IPS-15b (cell line): ENCODE data around the gene SRP19.
"Not testable (repeated sequence)": the region's sequence is repeated elsewhere in the genome, so short reads cannot be mapped to it uniquely, and the experiment has no call there.

Source experiments
- H3K27me3 ChIP-seq: one replicate; pipeline ENCODE4 v1.6.1; 2013; ENCODE audit warnings: low read length; ENCODE audit not compliant: control insufficient read depth, insufficient read depth
- H3K36me3 ChIP-seq: one replicate; pipeline ENCODE4 v1.6.1; 2013; ENCODE audit warnings: low read length; ENCODE audit not compliant: control insufficient read depth, insufficient read depth
- H3K4me1 ChIP-seq: one replicate; pipeline ENCODE4 v1.6.1; 2013; ENCODE audit warnings: mild to moderate bottlenecking, low read length; ENCODE audit not compliant: control insufficient read depth, insufficient read depth
- H3K4me3 ChIP-seq: one replicate; pipeline ENCODE4 v1.5.1; 2013; ENCODE audit warnings: low read depth, low read length
- H3K9ac ChIP-seq: one replicate; pipeline ENCODE4 v1.6.1; 2013; ENCODE audit warnings: low read depth, mild to moderate bottlenecking, low read length
- H3K9me3 ChIP-seq: one replicate; pipeline ENCODE4 v1.6.1; 2013; ENCODE audit warnings: mild to moderate bottlenecking, low read length; ENCODE audit not compliant: control insufficient read depth, insufficient read depth

The SRP19 gene

DNA sequence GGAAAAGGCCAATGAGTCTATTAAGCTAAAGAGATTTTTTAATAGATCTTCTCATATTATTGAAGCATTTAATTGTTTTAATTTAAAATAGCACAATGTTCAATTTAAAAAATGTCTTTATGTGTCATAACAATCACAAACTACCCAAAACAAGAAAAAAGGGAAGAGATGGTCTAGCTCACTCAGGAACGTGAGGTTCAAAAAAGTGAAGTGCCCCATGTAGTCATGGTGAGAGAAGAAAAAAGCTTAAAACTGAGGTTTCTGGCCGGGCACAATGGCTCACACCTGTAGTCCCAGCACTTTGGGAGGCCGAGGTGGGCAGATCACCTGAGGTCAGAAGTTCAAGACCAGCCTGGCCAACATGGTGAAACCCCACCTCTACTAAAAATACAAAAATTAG, 43.9 kb downstream of the SRP19 start:
- not testable (repeated sequence) for H3K9me3 ChIP-seq

GRCh38 chr5:112906637-112907036, 45.5 kb downstream of the SRP19 start:
- peaks cover 6% of the 10 kb centered on the region for H3K36me3 ChIP-seq

More for the DNA sequence above, 43.9 kb downstream of the SRP19 start:
- H3K36me3 ChIP-seq, H3K4me3 ChIP-seq, H3K27me3 ChIP-seq, H3K4me1 ChIP-seq, H3K9ac ChIP-seq: not testable (repeated sequence)

DNA sequence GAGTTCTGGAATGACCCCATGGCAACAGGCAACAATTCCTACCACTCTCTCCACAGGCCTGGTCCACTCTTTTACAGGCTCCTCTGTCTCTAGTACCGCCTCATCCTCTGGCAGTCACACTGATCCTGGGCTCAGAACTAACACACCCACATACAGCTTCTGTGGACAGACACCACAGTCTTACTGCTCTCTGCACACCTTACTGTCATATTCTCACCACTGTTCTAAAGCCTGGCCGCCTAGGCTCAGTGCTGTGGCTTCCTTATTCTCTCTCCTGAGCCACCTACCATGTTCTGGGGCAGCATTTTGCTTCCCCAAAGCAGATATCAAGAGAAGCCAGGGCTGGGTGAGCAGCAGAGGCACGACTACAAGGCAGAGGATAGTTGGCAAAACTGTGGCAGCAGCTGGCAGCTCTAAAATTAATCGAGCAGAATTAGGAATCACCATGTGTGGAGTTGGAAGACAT, 46.1 kb downstream of the SRP19 start:
- Histone ChIP-seq H3K9ac (no peak overlapping the region), H3K4me1 (no peaks in the 10 kb centered on the region), H3K9me3 (no peaks in the 10 kb centered on the region), H3K27me3 (no peaks in the 10 kb centered on the region), H3K36me3 (peaks cover 5% of the 10 kb centered on the region), H3K4me3 (no peak overlapping the region)

More at GRCh38 chr5:112906637-112907036, 45.5 kb downstream of the SRP19 start:
- no peaks in the 10 kb centered on the region for H3K9me3 ChIP-seq
- H3K4me1 ChIP-seq = no peaks in the 10 kb centered on the region
- no peak overlapping the region for H3K4me3 ChIP-seq
- H3K9ac ChIP-seq = no peak overlapping the region
- H3K27me3 ChIP-seq = no peaks in the 10 kb centered on the region

DNA sequence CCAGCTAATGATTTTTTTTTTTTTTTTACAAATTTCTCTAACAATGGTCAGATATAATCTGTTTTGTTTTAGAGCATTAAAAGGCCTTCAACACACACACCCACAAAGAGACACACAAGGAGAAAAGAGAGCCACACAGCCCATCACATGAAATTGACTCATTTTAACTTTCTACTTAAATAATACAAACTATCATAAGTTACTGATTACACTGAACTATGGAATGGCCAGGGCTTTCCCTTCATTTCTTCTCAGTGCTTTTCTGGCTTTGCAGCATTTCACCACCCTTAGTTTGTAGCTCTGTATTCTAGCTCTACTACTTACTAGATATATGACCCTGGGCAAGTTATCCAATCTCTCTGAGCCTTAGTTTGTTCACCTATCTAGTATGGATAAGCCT, 47.8 kb downstream of the SRP19 start:
- Histone ChIP-seq H3K4me3 (no peak overlapping the region), H3K27me3 (no peaks in the 10 kb centered on the region), H3K4me1 (no peaks in the 10 kb centered on the region), H3K36me3 (peaks cover 3% of the 10 kb centered on the region), H3K9me3 (no peaks in the 10 kb centered on the region), H3K9ac (no peak overlapping the region)

DNA sequence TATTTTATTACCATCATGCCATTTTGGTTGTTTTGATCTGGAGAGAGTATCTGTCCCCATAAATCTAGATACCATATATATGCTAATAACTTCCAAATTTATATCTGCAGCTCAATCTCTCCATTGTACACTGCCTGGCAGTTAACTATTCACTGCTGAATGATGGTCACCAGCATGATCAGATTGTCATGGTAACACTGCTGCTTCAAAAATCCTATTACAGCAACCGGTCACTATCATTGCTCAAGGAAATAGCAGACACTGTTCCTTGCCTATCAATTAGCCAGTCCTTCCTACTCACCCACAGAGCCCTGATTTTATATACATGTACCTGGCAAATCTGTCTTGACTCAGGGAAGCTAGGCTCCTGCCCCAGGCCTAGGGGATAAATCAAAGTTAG, 49.4 kb downstream of the SRP19 start:
- Histone ChIP-seq H3K36me3 (peaks cover 3% of the 10 kb centered on the region), H3K9me3 (no peaks in the 10 kb centered on the region), H3K9ac (no peak overlapping the region), H3K4me3 (no peak overlapping the region), H3K27me3 (no peaks in the 10 kb centered on the region), H3K4me1 (no peaks in the 10 kb centered on the region)

DNA sequence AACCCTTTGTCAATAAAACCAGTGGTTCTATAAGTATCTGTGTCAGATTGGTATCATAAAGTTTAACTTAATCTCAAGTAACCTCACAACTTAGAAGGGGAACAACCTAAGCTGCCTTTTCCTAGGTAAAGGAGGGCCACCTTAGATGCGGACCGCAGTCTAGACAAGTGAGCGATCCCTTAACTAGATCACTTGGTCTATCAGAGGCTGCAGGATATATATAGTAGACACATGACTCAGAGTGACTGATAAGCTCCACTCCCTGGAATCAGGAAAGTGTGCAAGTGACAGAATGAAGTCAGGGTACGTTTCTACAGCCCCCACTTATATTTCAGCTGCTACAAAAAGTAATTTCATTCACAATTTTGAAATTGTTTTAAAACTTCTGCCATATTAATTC, 53.5 kb downstream of the SRP19 start:
- Histone ChIP-seq H3K9me3 (no peaks in the 10 kb centered on the region), H3K27me3 (no peaks in the 10 kb centered on the region), H3K9ac (no peak overlapping the region), H3K4me1 (no peaks in the 10 kb centered on the region), H3K36me3 (no peaks in the 10 kb centered on the region), H3K4me3 (no peak overlapping the region)

DNA sequence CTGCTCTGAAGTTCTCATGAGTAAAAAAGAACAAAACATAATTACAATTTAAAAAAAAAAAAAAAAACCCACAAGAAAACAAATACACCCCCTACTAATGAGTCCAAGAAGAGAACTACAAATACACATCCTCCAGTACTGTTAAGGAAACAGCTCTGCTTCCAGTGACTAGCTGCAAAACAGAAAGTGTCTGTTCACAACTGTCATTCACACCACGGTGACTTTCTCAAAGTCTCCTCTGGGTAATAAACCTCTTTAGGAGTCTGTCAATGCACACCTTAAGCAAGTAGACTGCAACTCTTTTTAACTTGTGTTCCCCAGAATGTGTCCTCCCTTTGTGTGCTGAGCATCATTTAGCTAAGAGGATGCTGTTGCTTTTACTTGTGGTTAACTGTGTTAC, 54.7 kb downstream of the SRP19 start:
- H3K9ac ChIP-seq = no peak overlapping the region
- H3K4me3 ChIP-seq = no peak overlapping the region
- H3K27me3 ChIP-seq = no peaks in the 10 kb centered on the region
- no peaks in the 10 kb centered on the region for H3K9me3 ChIP-seq
- H3K36me3 ChIP-seq = no peaks in the 10 kb centered on the region
- no peaks in the 10 kb centered on the region for H3K4me1 ChIP-seq

DNA sequence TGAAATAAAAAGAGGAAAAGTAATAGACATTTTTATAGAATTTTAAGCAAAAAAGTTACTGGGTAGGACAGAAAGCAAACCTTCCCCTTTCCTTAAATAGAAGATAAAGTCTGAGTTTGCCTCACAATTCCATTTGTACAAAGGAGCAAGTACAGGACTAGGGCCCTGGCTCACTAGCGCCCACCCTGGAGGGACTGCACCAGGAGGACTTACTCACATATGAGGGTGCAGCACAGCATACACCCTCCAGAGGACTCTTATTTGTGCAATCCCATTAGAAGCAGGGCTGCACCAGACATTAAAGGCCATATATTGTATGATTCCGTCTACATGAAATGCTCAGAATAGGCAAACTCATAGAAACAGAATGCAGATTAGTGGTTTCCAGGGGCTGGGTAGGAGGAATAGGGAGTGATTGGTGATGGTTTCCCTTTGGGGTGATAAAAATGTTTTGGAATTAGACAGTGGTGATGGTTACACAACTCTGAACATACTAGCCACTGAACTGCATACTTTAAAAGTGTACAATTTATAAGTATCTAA, 56.4 kb downstream of the SRP19 start:
- Histone ChIP-seq H3K4me1 (no peaks in the 10 kb centered on the region), H3K36me3 (no peaks in the 10 kb centered on the region)

GRCh38 chr5:112918136-112918535, 57.0 kb downstream of the SRP19 start:
- H3K9ac ChIP-seq = no peak overlapping the region
- H3K9me3 ChIP-seq = no peaks in the 10 kb centered on the region
- no peak overlapping the region for H3K4me3 ChIP-seq
- H3K36me3 ChIP-seq = no peaks in the 10 kb centered on the region
- peaks cover 7% of the 10 kb centered on the region for H3K27me3 ChIP-seq
- H3K4me1 ChIP-seq = no peaks in the 10 kb centered on the region

More for the DNA sequence above, 56.4 kb downstream of the SRP19 start:
- H3K9ac ChIP-seq = no peak overlapping the region
- H3K9me3 ChIP-seq = no peaks in the 10 kb centered on the region
- H3K27me3 ChIP-seq = peaks cover under 1% of the 10 kb centered on the region
- no peak overlapping the region for H3K4me3 ChIP-seq

GRCh38 chr5:112918679-112919078, 57.6 kb downstream of the SRP19 start:
- Histone ChIP-seq H3K4me1 (no peaks in the 10 kb centered on the region), H3K36me3 (no peaks in the 10 kb centered on the region), H3K4me3 (no peak overlapping the region), H3K9ac (no peak overlapping the region), H3K9me3 (no peaks in the 10 kb centered on the region), H3K27me3 (peaks cover 11% of the 10 kb centered on the region)
